ENCODE results near the gene RS1.

DNA sequence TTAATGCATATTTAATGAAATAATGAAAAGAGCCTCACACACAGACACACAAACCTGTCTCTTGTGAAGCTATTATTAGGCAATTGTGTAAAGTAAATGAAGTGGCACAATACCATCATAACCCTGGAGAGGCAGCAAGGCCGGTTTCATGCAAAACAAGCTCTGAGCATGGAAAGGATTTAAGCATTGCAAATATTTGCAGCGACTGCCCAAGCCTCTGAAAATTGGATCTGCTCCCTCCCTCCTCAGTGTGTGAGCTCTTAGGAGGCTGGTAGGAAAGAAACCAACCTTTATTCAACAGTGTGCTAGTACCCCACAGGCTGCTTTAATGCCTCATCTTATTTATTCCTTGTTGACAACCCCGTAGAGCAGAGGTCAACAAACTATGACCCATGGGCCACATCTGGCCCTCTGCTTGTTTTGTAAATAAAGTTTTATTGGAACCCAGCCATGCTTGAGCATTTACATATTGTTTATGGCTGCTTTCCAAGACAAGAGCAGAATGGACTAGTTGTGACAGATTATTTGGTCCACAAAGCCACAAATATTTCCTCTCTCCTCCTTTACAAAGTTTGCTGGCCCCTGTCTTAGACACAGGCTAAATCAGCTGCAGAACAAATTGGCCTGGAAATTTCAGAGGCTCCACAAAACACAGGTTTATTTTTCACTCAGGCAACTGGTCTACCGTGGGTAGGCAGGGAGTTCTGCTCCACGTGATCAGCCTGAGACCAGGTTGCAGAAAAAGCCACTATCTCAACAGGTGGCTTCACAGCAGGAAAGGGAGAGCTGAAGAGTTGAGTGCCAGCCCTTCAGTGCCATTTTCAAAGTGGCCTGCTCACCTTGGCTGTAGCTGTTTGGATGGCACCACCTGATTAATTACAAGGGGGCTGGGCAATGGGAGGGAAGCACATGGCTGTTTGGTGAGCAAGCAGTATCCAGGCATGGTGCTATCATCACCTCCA, 16.8 kb downstream of the RS1 start:
- TF ChIP-seq POLR2A (IDR thresholded peaks at IDR 0.05), result no peak
- TF ChIP-seq POLR2AphosphoS5 (IDR thresholded peaks at IDR 0.05), result no peak

Measured in transverse colon (tissue), 3 donors.